ENCODE data around the gene RNF141.

RNF141 gene

DNA sequence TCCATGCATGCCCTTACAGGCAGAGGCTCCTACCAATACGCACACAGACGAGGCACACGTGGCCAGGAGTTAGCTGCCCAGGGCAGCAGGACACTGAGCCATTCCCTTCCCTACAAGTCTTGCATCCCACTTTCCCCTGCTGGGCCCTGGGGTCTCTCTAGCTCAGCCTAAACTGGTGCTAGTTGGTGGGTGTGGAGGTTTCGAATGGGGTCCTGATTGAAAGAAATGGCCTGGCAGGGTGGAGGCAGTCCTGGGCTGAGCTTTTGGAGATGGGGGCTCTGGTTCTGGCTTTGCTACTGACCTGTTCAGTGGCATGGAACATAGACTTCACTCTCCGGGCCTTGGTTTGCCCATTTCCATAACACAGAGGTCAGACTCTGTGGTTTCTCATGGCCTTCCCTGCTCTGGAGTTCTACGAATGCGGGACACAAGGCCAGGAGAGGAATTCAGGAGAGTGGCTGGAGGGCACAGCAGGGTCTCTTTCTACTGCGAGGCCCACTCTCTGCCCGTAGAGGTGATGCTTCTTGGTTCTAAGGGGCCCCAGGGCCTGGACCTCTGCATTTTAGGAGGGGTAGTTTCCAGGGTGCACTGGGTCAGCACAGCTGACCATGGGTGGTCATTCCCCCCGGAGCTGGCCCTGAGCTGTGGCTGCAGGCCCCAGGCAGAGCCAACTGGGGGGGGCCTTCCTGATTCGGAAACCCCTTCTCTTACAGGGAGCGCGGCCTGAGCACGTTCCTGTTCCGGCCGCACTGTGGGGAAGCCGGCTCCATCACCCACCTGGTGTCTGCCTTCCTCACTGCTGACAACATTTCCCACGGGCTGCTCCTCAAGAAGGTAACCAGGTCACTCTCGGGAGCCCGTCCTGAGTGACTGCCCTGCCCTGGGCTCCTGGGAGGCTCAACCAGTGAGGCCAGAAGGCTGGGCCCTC is 40.0 kb downstream of the RNF141 start:
- no peak overlapping the region for H3K4me3 ChIP-seq (ENCODE audit: low read length)
- DNase-seq: no peak
- no peaks in the 10 kb centered on the region for H4K20me1 ChIP-seq (ENCODE audit: insufficient read depth, low read length)
- no peaks in the 10 kb centered on the region for H3F3A ChIP-seq (ENCODE audit: insufficient read depth, low read length)
- H3K27me3 ChIP-seq (replicated peaks; ENCODE audit: insufficient read depth, low read length): no peaks in the 10 kb centered on the region
- H3K9ac ChIP-seq (ENCODE audit: low read length): no peak overlapping the region
- TF ChIP-seq, protein P1, sequence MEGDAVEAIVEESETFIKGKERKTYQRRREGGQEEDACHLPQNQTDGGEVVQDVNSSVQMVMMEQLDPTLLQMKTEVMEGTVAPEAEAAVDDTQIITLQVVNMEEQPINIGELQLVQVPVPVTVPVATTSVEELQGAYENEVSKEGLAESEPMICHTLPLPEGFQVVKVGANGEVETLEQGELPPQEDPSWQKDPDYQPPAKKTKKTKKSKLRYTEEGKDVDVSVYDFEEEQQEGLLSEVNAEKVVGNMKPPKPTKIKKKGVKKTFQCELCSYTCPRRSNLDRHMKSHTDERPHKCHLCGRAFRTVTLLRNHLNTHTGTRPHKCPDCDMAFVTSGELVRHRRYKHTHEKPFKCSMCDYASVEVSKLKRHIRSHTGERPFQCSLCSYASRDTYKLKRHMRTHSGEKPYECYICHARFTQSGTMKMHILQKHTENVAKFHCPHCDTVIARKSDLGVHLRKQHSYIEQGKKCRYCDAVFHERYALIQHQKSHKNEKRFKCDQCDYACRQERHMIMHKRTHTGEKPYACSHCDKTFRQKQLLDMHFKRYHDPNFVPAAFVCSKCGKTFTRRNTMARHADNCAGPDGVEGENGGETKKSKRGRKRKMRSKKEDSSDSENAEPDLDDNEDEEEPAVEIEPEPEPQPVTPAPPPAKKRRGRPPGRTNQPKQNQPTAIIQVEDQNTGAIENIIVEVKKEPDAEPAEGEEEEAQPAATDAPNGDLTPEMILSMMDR (IDR thresholded peaks at IDR 0.05; ENCODE audit: low read length): no peak
- TF ChIP-seq EZH2phosphoT487 (IDR thresholded peaks at IDR 0.05; ENCODE audit: low read length) (no peak), EZH2 (optimal IDR thresholded peaks at IDR 0.05; ENCODE audit: low read depth, low read length) (no peak)
- no peaks in the 10 kb centered on the region for H3K9me2 ChIP-seq (replicated peaks; ENCODE audit: insufficient read depth, low read length)
- H3K79me2 ChIP-seq (ENCODE audit: low read length): no peaks in the 10 kb centered on the region
- no peak overlapping the region for H2AFZ ChIP-seq (ENCODE audit: low read length)
- H3K4me2 ChIP-seq (ENCODE audit: low read depth, low read length): no peak overlapping the region
- H3K36me3 ChIP-seq (replicated peaks; ENCODE audit: insufficient read depth, low read length): peaks cover 4% of the 10 kb centered on the region; the same call in 1 of the 2 replicates
- H3K9me3 ChIP-seq (replicated peaks; ENCODE audit: insufficient read depth, low read length): no peaks in the 10 kb centered on the region
- H3K4me1 ChIP-seq (ENCODE audit: low read length): no peaks in the 10 kb centered on the region
- H3K27ac ChIP-seq (ENCODE audit: low read length): no peak overlapping the region

DNA sequence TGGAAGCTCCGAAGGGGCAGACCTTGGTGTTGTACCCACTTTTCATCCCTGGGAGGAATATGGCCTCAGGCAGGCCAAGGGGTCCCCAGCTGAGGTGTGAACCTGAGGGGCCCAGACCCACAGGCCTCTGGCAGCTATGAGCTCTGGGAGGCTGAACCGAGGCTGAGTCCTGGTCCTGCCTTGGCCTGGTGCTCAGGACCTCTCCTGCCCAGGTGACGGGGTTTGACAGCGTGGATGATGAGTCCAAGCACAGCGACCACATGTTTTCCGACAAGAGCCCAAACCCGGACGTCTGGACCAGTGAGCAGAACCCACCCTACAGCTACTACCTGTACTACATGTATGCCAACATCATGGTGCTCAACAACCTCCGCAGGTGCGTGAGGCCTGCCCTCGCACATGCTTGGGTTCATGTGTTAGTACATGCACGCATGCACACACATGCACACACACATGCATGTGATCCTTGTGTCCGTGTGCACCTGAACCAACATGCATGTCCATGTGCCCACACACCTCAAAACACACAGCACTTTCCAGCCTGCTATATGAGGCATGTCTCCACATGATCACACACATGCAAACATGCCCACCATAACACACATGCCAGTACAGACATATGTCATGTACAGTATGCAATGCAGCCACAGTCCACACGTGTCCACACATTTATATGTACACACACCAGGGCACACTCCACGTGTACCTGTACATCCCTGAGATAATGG is 40.9 kb downstream of the RNF141 start:
- Histone ChIP-seq H3K9me3 (replicated peaks; ENCODE audit: insufficient read depth, low read length) (no peaks in the 10 kb centered on the region), H3K36me3 (replicated peaks; ENCODE audit: insufficient read depth, low read length) (no peaks in the 10 kb centered on the region; the same call in 1 of the 2 replicates), H3K9ac (ENCODE audit: low read length) (no peak overlapping the region), H3F3A (ENCODE audit: insufficient read depth, low read length) (no peaks in the 10 kb centered on the region), H2AFZ (ENCODE audit: low read length) (no peak overlapping the region), H4K20me1 (ENCODE audit: insufficient read depth, low read length) (no peaks in the 10 kb centered on the region), H3K4me1 (ENCODE audit: low read length) (no peaks in the 10 kb centered on the region), H3K27ac (ENCODE audit: low read length) (no peak overlapping the region), H3K4me2 (ENCODE audit: low read depth, low read length) (no peak overlapping the region), H3K27me3 (replicated peaks; ENCODE audit: insufficient read depth, low read length) (no peaks in the 10 kb centered on the region), H3K4me3 (ENCODE audit: low read length) (no peak overlapping the region), H3K79me2 (ENCODE audit: low read length) (no peaks in the 10 kb centered on the region), H3K9me2 (replicated peaks; ENCODE audit: insufficient read depth, low read length) (no peaks in the 10 kb centered on the region)
- no peak for DNase-seq
- TF ChIP-seq EZH2phosphoT487 (IDR thresholded peaks at IDR 0.05; ENCODE audit: low read length) (no peak), EZH2 (optimal IDR thresholded peaks at IDR 0.05; ENCODE audit: low read depth, low read length) (no peak)
- TF ChIP-seq, protein P1 (IDR thresholded peaks at IDR 0.05; ENCODE audit: low read length): no peak

DNA sequence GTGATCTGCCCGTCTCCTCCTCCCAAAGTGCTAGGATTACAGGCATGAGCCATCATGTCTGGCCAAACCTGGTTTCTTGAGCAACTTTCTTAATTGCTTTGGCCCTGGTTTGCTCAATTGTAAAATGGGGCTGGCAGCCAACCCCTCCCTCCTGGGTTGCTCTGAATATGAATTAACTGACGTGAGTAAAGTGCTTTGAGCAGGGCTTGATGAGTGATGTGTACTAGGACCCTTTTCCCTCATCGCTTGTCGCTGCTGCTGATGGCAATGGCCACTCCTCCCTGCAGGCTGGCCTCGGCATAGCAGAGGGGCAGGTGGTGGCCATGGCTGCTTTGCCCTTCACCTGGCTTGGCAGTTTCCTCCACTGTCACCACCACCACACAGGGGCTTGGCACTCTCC is 41.5 kb downstream of the RNF141 start:
- no peak overlapping the region for H2AFZ ChIP-seq (ENCODE audit: low read length)
- H3K27me3 ChIP-seq (replicated peaks; ENCODE audit: insufficient read depth, low read length): no peaks in the 10 kb centered on the region
- no peaks in the 10 kb centered on the region for H3K4me1 ChIP-seq (ENCODE audit: low read length)
- H3F3A ChIP-seq (ENCODE audit: insufficient read depth, low read length): no peaks in the 10 kb centered on the region
- H3K9me3 ChIP-seq (replicated peaks; ENCODE audit: insufficient read depth, low read length): no peaks in the 10 kb centered on the region
- no peaks in the 10 kb centered on the region for H3K9me2 ChIP-seq (replicated peaks; ENCODE audit: insufficient read depth, low read length)
- no peak overlapping the region for H3K4me3 ChIP-seq (ENCODE audit: low read length)
- TF ChIP-seq EZH2 (optimal IDR thresholded peaks at IDR 0.05; ENCODE audit: low read depth, low read length) (no peak), EZH2phosphoT487 (IDR thresholded peaks at IDR 0.05; ENCODE audit: low read length) (no peak)
- TF ChIP-seq, protein P1 (IDR thresholded peaks at IDR 0.05; ENCODE audit: low read length): no peak
- no peak for DNase-seq
- no peaks in the 10 kb centered on the region for H4K20me1 ChIP-seq (ENCODE audit: insufficient read depth, low read length)
- no peaks in the 10 kb centered on the region; the same call in 1 of the 2 replicates for H3K36me3 ChIP-seq (replicated peaks; ENCODE audit: insufficient read depth, low read length)
- no peak overlapping the region for H3K9ac ChIP-seq (ENCODE audit: low read length)
- no peak overlapping the region for H3K27ac ChIP-seq (ENCODE audit: low read length)
- no peaks in the 10 kb centered on the region for H3K79me2 ChIP-seq (ENCODE audit: low read length)
- no peak overlapping the region for H3K4me2 ChIP-seq (ENCODE audit: low read depth, low read length)

Data from MM.1S (cell line).